HUES48 (cell line): ENCODE data around the gene SPATA6L.
"Not testable (repeated sequence)": the region's sequence is repeated elsewhere in the genome, so short reads cannot be mapped to it uniquely, and the experiment has no call there.

Experiments
- H3K27ac ChIP-seq: one replicate; pipeline ENCODE4 v1.7.0; 2013; ENCODE audit warnings: low read depth, low read length, inconsistent platforms
- H3K27me3 ChIP-seq: 2 replicates; pipeline ENCODE4 v1.6.1; 2013; ENCODE audit warnings: mild to moderate bottlenecking, low read length; ENCODE audit not compliant: control insufficient read depth, insufficient read depth
- H3K36me3 ChIP-seq: 2 replicates; pipeline ENCODE4 v1.6.1; 2013; ENCODE audit warnings: low read length; ENCODE audit not compliant: control insufficient read depth, insufficient read depth
- H3K4me1 ChIP-seq: 2 replicates; pipeline ENCODE4 v1.6.1; 2013; ENCODE audit warnings: mild to moderate bottlenecking, low read length; ENCODE audit not compliant: control insufficient read depth, insufficient read depth
- H3K4me3 ChIP-seq: 2 replicates; pipeline ENCODE4 v1.5.1; 2013; ENCODE audit warnings: mild to moderate bottlenecking, low read depth, low read length
- H3K9ac ChIP-seq: 2 replicates; pipeline ENCODE4 v1.6.1; 2013; ENCODE audit warnings: mild to moderate bottlenecking, low read depth, low read length, moderate library complexity
- H3K9me3 ChIP-seq: 2 replicates; pipeline ENCODE4 v1.6.1; 2013; ENCODE audit warnings: low read length; ENCODE audit not compliant: control insufficient read depth, insufficient read depth

Gene SPATA6L

GRCh38 chr9:4662108-4662988 is 3.9 kb downstream of the SPATA6L start, which contains the start of gene PLPP6:
Gene PLPP6 (plus strand): TSS chr9:4662294. CDS start chr9:4662376, 82 bp downstream.
- peak within 1 kb of the TSS; percentile 81 for H3K27ac ChIP-seq

GRCh38 chr9:4661611-4662010 is 4.7 kb downstream of the SPATA6L start:
- Histone ChIP-seq H3K4me1 (peaks cover 50% of the 10 kb centered on the region), H3K9me3 (no peaks in the 10 kb centered on the region), H3K9ac (peak overlapping the region; percentile 29; the same call in 1 of the 2 replicates), H3K4me3 (peak overlapping the region; percentile 82), H3K27me3 (peaks cover 3% of the 10 kb centered on the region; the same call in 1 of the 2 replicates), H3K27ac (peak overlapping the region; percentile 54), H3K36me3 (no peaks in the 10 kb centered on the region)

More at GRCh38 chr9:4662108-4662988, 3.9 kb downstream of the SPATA6L start, which contains the start of gene PLPP6:
- no peaks in the 10 kb centered on the region for H3K9me3 ChIP-seq
- peak within 1 kb of the TSS; percentile 82 for H3K4me3 ChIP-seq
- H3K27me3 ChIP-seq = peaks cover 10% of the 10 kb centered on the region; the same call in 1 of the 2 replicates
- H3K4me1 ChIP-seq = peaks cover 45% of the 10 kb centered on the region
- no peaks in the 10 kb centered on the region for H3K36me3 ChIP-seq
- H3K9ac ChIP-seq = peak within 1 kb of the TSS; percentile 84

GRCh38 chr9:4661165-4661564 is 5.1 kb downstream of the SPATA6L start:
- Histone ChIP-seq H3K9me3 (no peaks in the 10 kb centered on the region), H3K27me3 (no peaks in the 10 kb centered on the region), H3K36me3 (no peaks in the 10 kb centered on the region), H3K9ac (no peak overlapping the region), H3K27ac (peak overlapping the region; percentile 54), H3K4me3 (peak overlapping the region; percentile 82), H3K4me1 (peaks cover 49% of the 10 kb centered on the region)

- not testable (repeated sequence) for H3K27ac ChIP-seq, H3K27me3 ChIP-seq, H3K4me3 ChIP-seq, H3K9ac ChIP-seq, H3K9me3 ChIP-seq, H3K36me3 ChIP-seq
- peaks cover 44% of the 10 kb centered on the region for H3K4me1 ChIP-seq
These were observed 5.6 kb downstream of the SPATA6L start for GRCh38 chr9:4660665-4661064.

GRCh38 chr9:4657426-4658159 is 8.7 kb downstream of the SPATA6L start:
- Histone ChIP-seq H3K27me3 (no peaks in the 10 kb centered on the region), H3K9me3 (no peaks in the 10 kb centered on the region), H3K27ac (no peak overlapping the region), H3K36me3 (no peaks in the 10 kb centered on the region), H3K4me1 (peaks cover 17% of the 10 kb centered on the region; the same call in 1 of the 2 replicates), H3K4me3 (no peak overlapping the region), H3K9ac (no peak overlapping the region)

- Histone ChIP-seq H3K9me3 (no peaks in the 10 kb centered on the region), H3K4me1 (peaks cover 17% of the 10 kb centered on the region; the same call in 1 of the 2 replicates), H3K9ac (no peak overlapping the region), H3K4me3 (no peak overlapping the region), H3K27ac (peak overlapping the region; percentile 0), H3K36me3 (no peaks in the 10 kb centered on the region), H3K27me3 (no peaks in the 10 kb centered on the region)
These were observed 9.7 kb downstream of the SPATA6L start for GRCh38 chr9:4656621-4657020.

- H3K36me3 ChIP-seq, H3K9me3 ChIP-seq, H3K9ac ChIP-seq, H3K27me3 ChIP-seq, H3K27ac ChIP-seq, H3K4me3 ChIP-seq: not testable (repeated sequence)
- peaks cover 13% of the 10 kb centered on the region; the same call in 1 of the 2 replicates for H3K4me1 ChIP-seq
These were observed 10.1 kb downstream of the SPATA6L start for GRCh38 chr9:4656196-4656595.

GRCh38 chr9:4654538-4654937 is 11.7 kb downstream of the SPATA6L start:
- Histone ChIP-seq H3K9me3 (no peaks in the 10 kb centered on the region), H3K9ac (no peak overlapping the region), H3K4me3 (no peak overlapping the region), H3K36me3 (no peaks in the 10 kb centered on the region), H3K4me1 (peaks cover 12% of the 10 kb centered on the region; the same call in 1 of the 2 replicates), H3K27ac (no peak overlapping the region), H3K27me3 (no peaks in the 10 kb centered on the region)

GRCh38 chr9:4654084-4654483 is 12.2 kb downstream of the SPATA6L start:
- Histone ChIP-seq H3K27ac (no peak overlapping the region), H3K9me3 (no peaks in the 10 kb centered on the region), H3K36me3 (no peaks in the 10 kb centered on the region), H3K4me1 (peaks cover 12% of the 10 kb centered on the region; the same call in 1 of the 2 replicates), H3K27me3 (no peaks in the 10 kb centered on the region), H3K4me3 (no peak overlapping the region), H3K9ac (no peak overlapping the region)

GRCh38 chr9:4642351-4642750 is 23.9 kb downstream of the SPATA6L start:
- Histone ChIP-seq H3K27ac (no peak overlapping the region), H3K9me3 (no peaks in the 10 kb centered on the region), H3K27me3 (no peaks in the 10 kb centered on the region), H3K4me1 (peaks cover 10% of the 10 kb centered on the region), H3K9ac (no peak overlapping the region), H3K4me3 (no peak overlapping the region), H3K36me3 (no peaks in the 10 kb centered on the region)

GRCh38 chr9:4640027-4640426 is 26.3 kb downstream of the SPATA6L start:
- Histone ChIP-seq H3K4me3 (no peak overlapping the region), H3K4me1 (peaks cover 13% of the 10 kb centered on the region), H3K36me3 (no peaks in the 10 kb centered on the region), H3K27me3 (no peaks in the 10 kb centered on the region), H3K9ac (no peak overlapping the region), H3K27ac (no peak overlapping the region), H3K9me3 (no peaks in the 10 kb centered on the region)
